NCI-H510A treated with DMSO at 0.1 percent for 48 hours (cell line): ENCODE results near the gene RBM20.
"Not testable (repeated sequence)": the region's sequence is repeated elsewhere in the genome, so short reads cannot be mapped to it uniquely, and the experiment has no call there.

Source experiments
- DNase-seq: peaks from one replicate; lab custom pipeline; 2025; lab: John Stamatoyannopoulos, UW

RBM20 gene

DNA sequence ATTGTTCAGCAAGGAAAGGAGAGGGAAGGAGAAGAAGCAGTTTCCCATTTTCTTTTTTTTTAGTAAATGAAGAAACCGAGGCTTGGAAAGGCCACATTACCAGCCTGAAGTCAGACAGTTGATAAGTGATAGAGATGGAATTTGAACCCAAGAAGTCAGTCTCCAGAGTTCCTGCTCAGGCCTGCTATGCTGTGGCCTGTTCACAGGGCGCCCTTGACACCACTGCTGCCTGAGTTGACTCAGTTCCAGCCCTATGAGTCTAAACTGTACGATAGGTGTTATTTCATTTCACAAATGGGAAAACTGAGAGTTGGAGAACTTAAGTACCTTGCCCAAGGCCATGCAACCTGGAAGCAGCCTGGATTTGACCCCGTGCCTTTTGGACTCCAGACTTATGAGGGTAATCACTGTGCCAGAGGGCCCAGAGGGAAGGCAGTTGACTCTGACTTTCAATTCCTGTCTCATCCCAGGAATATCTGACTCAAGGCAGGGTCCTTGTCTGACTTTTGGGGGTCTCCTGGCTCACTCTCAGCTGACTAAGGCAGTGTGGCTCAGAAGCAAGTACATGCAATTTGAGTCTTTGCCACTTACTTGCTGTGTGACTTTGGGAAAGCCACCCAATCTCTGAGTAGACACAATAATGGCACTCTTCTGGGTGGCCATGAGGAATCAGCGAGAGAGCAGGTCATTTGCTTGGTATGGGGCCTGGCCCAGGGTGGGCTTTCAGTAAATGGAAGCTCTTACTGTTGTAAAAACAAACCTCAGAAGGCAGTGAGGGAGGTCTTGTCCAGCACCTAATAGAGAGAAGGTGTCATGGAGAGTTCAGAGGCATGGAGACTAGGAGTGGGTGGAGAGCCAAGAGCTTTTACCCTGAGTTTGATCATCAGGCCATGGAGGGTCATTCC lies 17.9 kb upstream of the RBM20 start:
- DNase-seq: no peak

DNA sequence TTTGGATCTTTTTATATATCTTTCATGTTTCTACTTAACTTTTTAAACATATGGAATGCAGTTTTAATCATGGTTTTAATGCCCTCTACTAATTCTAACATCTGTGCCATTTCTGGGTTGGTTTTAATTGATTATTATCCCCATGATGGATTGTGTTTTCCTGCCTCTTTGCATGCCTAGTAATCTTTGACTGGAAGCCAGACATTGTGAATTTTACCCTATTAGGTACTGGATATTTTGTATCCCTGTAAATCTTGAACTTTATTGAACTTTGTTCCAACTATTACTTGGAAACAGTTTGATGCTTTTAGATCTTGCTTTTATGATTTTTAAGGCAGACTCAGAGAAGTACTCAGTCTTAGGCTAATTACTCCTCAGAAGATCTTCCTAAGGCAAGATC lies 16.0 kb upstream of the RBM20 start:
- DNase-seq: no peak

DNA sequence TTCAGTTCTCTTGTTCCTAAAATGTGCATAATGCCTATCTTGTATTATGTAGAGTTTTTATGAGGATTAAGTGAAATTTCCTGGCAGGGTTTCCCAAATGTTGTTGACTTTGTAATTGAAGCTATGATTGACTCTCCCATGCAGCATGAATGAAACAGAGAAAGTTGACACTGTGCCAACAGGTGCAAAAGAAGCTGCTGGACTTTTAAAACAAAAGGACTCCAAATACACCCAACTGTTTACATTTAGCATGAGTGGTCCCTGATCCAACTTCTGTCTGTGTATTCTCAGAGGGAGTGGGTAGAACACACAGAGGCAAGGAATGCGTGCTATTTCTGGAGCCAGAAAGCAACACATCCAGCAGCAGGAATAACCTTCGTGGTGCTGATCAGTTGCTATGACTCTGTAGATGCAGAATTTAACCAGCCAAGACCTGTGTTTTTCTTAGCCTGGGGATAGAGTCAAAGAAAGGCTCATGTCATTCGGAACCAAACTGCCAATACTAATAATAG lies 14.4 kb upstream of the RBM20 start:
- DNase-seq: peak; percentile 97

DNA sequence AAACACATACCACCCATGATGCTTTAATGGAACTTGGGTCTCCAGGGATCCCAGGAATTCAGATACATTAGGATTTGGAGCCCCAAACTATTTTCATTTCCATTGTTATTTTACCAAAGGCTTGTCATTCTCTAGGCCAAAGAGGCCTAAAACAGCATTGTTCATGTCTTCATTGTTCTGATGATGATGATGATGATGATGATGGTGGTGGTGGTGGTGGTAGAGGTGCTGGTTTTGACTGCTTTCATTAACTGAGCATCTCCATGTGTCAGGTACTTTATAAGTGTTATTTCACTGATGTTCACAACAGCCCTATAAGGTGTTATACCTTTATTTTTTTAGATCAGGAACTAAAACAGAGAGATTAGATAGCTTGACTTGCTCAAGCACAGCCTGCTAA lies 12.2 kb upstream of the RBM20 start:
- DNase-seq: no peak

DNA sequence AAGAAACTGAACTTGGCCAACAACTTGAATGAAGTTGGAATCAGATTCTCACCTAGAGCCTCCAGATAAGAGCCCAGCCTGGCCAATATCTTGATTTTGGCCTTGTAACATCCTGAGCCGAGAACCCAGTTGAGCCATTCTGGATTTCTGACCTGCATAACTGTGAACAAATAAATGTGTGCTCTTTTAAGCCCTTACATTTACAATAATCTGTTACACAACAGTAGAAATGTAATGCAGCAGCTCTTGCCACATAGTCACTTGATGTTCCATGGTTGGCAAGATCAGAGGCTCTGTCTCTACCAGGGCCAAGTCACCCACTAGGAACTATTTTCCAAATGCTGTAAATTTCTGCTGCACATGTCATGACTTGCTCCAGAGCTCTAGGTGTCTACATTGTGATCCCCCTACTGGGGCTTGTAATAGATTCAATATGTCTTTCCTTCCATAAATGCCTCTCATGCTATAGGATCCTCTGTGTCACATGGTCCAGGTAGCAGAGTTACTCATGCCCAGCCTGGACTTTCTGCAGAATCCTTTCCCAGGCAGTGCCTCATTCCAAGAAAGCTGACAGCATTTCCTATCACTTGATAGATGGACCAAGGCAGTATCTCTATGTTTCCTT lies 11.4 kb upstream of the RBM20 start:
- DNase-seq: no peak

DNA sequence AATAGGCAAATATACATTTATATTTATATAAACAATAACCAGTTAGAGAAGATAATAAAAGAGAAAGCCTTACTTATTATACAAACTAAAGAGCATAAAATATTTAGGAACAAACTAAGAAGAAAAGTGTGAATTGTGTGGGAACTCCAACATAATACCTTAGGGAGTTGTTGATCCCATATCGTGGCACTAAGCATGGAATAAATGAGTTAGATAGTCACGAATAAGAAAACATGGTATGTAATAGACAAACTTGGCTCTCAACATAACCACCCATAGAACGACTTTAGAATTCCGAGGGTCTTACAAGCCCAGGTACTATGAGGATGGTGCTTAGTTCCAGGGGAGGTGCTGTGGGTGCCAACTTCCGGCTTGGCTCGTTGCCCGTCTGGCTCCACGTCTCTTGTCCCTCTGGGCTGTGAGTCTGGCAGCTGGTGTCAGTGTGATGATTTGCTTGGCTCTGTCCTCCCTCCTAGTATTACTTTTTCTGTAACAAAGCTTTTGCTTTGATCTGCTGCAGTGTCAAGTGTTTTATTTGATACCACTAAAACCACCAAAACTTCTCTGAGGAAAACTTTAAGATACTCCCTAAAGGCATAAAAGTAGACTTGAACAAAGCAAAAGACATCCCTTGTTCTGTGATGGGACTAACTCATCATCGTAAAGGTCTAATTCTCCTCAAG lies 9.5 kb upstream of the RBM20 start:
- DNase-seq: peak; percentile 96

DNA sequence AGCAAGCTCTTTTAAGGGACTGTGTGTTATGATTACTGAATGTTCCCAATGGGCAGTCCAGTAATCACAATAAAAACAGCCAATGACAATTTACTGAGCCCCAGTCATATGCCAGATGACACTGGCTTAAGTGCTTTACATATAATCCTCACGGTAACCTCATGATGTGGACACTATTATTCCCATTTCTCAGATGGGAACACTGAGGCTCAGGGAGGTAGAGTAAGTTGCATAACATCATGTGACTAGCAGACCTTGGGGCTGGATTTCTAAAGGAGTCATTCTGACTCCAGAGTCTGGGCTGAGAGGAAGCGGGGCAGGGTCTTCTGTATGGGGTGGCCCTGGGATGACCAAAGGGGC lies 7.6 kb upstream of the RBM20 start:
- no peak for DNase-seq

DNA sequence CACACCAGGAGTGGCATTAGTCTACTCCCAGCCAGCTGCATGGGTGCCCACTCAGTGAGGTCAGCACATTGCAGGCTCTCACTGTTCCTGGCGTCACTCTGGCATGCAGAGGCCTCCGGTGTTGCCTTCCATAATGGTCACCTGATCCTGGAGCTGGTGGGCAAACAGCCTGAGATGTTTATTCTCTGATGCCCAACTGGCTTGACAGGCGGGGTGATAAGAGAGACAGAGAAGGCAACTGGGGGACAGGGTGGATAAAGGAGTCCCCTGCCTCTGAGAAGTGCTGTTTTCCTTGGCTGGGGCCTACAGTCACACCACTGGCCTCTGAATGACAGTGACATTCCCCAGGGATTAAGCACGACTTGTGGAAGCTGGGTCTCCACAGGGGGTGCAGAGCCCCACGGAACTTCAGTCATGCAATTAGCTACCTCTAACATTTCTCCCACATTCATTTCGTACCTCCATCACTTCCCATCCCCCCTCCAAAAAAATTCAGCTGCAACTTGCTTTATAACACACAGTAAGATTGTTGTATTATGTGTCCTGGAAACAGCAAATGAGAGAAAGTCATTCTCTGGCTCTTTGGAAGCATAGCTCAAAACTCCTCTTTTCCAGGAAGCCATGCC lies 7.1 kb upstream of the RBM20 start:
- peak; percentile 74 for DNase-seq

DNA sequence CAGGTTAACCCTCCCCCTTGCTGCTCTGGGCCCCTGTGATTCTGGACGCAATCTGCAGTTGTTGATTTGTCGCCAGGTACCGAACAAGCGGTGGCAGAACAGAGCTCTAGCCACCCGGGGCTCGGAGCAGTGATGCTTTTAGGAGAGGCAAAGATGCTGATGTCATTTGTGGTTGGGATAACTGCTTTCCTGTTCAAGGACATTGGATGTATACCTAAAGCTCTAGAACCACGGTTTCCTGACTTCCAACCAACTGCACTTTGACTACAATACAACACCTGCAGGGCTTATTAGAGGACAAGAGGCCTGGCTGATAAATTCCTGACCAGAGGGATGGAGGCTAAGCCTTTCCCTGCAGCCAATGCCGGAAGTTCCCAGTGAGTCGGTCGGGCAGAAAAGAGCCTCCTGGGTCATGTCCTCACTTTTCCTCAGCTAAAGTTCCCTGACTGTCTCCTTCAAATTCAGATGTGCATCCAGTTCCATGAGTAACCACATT lies 6.5 kb upstream of the RBM20 start:
- DNase-seq: peak; percentile 73

DNA sequence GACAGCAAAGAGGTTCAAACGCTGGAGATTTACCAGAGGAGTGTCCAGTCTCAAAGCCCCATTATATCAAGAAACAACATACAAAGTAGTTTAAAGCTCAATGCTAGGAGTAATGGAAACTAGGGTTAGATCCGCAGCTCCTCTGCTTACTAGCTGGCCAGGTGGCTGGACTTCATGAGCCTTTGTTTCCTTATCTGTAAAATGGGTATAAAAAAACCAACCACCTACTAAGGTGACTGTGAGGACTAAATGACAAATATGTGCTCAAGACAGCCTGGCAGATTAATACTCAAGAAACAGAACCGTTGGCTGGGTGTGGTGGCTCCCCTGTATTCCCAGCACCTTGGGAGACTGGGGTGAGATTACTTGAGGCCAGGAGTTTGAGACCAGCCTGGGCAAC lies 5.8 kb upstream of the RBM20 start:
- no peak for DNase-seq

DNA sequence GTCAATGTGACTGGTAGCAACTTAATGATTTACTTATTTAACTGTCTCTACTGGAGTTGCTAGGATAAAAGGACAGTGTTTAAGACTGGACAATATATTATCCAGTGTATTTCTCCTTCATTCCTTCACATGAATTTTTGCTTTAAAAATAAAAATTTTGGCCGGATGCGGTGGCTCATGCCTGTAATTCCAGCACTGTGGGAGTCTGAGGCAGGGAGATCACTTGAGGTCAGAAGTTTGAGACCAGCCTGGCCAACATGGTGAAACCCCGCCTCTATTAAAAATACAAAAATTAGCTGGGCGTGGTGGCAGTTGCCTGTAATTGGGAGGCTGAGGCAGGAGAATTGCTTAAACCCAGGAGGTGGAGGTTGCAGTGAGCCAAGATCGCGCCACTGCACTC lies 5.1 kb upstream of the RBM20 start:
- not testable (repeated sequence) for DNase-seq

DNA sequence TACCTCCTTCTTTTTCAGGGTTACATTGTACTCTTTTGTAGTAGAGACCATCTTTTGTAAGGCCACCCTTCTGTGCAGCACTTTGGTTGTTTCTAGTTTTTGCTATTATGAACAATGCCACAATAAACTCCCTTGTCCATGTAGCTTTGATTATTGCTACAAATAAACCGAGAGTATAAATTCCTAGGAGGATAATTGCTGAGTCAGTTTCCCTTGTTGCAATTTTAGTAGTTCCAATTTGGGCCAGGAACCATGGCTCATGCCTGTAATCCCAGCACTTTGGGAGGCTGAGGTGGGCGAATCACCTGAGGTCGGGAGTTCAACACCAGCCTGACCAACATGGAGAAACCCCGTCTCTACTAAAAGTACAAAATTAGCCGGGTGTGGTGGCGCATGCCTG lies 4.3 kb upstream of the RBM20 start:
- not testable (repeated sequence) for DNase-seq

DNA sequence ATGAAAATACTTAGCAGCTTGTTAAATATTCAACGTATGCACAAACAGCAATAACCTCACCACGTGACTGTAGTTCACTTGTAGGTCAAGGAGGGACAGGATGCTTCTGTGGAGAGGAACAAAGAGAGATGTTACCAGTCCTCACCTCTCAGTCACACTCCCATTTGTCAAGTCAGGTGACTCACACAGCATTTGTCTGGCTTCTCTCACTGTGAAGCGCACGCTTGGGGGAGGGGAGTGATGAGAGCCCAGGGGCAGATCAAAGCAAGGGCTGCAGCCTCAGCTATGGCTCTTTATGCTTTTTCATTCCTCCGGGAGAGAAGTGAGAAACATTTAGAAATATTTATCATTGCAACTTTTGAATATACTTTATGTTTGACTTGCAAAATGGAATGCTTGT lies 2.9 kb upstream of the RBM20 start:
- DNase-seq: peak; percentile 98

DNA sequence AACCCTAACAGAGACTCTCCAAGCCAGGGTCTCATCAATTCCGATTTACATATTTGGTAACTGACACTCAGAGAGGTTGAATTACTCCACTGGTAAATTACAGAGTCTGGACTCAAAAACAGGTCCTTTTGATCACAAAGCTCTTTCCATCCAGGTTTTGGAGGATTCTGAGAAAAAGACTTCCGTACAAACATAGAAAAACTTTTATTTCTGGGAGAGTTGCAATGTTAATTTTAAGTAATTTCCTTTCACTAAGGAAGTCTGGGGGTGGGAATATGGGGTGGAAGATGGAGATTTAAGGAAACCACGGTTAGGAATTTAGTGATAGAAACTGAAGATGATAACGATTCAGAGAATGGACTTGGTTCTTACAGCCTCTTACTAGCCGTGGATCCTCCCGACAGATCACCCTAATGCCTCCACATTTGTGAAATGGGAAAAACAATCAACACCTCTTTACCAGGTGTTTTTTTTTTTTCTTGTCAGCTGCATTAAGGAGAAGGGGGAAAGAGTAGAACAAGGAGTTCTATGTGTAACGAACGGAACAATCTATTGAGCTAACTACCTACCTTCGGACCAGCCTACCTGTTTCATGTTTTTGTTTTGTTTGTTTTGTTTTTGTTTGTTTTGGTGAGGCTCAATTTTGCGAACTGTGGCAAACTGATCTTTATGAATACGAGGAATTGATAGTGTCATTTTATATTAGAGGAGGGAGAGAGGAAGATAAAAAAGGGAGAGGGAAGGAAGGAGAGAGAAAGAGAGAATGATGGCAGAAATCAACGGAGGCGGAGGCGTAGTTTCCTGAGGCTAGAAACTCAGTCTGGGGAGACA lies 1.7 kb upstream of the RBM20 start:
- DNase-seq: peak; percentile 72

DNA sequence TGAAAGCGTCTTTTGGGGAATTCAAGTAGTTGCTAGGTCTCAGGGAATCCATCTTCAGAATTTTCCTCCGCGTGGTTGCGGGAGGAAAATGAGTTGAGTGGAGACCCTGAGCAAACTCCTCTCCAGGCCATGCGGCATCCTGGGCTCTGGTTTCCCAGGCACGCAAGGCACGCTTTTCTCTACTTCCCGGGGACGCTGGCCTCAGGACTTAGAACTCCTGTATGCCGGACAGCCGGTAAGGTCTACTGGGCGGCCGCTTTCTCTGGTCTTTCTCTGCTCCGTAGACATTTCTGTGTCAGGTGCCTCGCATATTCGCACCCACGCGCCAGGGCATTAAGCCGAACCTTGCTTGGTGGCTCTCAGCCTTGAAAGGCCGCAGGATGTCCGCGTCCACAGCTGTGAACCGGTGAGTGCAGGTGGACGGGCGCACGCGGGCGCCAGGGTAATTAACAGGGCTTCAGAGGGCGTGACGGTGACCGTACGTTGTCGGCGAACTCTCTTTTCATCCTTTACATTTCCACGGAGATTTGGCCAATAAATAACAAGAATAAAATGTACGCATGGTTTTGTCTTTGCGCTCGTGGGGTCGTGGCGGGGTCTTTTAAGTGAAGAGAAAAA lies 992 bp upstream of the RBM20 start:
- peak; percentile 94 for DNase-seq

DNA sequence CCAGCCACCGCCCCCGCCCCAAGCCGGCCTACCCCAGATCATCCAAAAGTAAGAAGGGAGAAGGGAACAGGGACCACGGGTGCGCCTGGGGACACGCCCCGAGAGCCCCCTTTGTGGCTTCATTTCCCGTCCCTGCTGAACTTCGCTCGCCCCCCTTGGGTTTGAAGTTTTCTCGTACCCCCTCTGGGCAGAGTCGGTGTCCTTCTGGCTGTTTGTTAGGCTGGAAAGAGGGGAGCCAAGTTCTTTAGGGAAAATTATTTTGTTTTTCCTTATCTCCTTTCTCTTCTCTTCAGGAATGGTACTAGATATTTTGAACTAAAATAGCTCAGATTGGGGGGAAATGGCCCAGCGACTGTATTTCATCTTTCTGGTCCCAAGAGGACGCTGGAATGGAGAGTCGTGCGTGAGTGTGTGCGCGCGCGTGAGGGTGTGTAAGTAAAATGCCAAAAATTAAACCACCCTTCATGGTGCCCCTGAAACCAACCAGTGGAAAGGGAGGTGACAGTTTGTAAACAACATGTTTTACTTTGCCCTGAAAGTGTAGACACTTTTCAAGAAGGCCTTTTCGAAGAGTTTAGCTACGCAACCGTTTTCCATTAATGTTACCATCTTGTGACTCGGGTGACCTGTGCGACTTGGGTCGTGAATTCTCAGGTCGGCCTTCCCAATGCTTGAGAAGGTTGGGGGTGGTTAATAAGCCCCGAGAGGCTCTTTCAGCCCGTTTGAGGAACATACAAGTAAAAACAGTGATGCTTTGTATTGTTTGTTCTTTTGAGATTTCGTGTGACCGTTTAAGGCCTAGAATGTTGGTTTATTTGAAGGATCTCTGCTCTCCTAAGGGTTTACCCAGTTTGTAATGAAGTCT lies 694 bp downstream of the RBM20 start:
- peak; percentile 77 for DNase-seq

DNA sequence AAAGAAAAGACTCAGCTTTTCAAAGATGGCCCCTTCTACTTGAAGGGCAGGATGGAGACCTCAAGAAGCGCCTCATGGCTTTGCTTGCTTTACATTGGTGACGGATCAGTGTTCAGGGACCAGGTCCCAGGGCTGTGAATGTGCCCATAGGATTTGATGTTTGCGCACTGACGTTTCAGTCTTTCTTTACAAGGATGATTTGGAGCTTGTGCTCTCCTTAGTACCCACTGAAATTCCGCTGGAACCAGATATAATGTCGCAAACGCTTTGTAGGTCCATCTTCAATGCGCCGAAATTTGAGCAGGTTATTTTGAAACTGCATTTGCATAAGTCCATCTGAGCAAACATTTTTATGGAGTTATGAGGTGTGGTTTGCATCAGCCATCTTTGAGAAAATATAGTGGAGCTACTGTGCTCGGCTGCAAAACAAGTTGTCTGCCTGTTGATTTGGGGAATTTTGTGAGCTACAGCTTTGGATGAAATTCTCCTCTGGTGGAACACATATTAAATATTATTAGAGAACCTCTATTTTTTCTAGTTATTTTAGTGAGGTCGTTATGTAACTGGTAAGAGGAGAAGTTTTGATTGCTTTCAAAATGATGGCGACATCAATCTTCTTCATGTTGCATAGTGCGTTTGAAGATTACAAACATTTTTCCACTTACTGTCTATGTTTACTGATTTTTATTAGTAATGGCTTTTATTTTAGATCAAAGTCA lies 2.4 kb downstream of the RBM20 start:
- DNase-seq: peak; percentile 98

DNA sequence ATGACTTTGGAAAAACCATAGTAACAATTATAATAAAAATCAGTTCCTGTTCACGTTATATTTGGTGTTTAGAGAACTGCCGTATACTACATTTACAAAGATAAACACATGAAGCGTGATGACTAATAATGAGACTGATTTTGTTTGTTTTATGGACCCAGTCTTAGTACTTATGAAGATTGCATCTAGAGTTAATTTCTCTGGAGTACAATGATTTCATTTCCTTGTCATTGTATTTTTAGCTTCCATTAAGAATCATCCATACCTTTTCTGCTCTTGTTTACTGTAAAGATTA lies 2.9 kb downstream of the RBM20 start:
- peak; percentile 83 for DNase-seq

DNA sequence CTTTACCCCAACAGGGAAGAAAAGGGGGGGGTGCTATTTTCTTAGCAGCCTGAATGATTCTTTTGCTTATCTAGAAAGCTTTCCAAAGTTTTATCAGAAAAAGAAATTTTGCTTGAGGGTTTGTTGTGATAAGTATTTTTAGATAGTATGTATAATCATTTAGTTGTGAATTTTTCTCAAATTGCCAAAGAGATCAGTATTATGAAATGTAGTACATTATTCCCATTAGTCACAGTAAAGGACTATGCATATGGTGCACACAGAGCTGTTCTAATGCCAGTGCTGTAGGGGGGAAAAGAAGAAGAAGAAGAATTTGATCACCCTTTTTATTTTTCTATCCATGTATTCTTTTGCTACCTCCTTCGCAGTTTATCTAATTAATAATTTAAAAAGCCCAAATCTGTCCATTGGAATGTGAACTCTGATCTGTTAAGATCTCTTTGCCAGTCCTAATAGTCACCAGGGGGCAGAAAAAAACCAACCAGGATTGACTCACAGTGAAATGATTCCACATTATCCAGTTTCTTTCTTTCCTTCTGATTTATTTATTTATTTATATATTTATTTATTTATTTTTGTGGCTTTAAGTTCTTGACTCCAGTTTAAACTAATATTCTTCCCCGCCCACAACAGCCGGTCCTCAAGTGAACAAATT lies 4.7 kb downstream of the RBM20 start:
- no peak for DNase-seq
